GM03348 (cell line): ENCODE data around the gene ULBP1.
"Not testable (repeated sequence)": the region's sequence is repeated elsewhere in the genome, so short reads cannot be mapped to it uniquely, and the experiment has no call there.

ENCODE experiments used
- DNase-seq: peaks from one replicate; pipeline ENCODE4 v3.0.0; 2012; ENCODE audit warnings: low spot score

ULBP1 gene

DNA sequence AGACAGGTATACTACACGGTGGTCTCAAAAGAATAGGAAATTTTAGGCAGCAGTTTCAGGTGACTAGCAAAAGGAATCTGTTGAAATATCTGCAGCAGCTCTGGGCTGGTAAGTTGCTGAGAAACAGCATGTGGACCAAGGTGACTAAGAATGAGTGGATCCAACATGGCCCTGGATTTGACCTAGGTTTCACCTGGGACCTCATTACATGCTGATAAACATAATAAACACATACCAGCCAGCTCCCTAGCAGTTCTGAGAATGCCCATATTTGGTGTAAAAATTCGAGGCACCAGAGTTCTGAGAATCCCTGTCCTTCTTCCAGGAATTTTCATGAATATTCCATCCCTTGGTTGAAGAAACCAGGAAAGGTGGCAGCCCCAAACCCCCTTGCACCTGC lies 10.4 kb upstream of the ULBP1 start:
- DNase-seq: not testable (repeated sequence)

DNA sequence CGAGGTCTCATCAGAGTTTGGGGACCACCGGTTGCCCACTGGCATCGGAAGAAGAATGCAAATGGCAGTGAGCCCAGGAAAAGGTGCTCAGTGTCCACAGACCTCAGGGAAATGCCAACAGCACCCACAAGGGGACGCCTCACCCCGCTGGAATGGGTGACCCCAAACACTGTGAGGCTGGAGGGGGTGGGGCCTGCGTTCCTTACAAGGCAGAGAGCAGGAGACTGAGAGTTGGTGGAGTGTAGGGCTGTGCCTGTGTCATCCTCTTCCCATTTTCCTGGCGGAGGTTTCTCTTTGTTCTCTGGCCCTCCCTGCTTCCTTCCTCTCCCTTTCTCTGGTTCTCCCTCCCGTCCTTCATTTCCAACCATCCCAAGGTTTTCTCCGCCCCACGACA lies 9.8 kb upstream of the ULBP1 start:
- DNase-seq: not testable (repeated sequence)

DNA sequence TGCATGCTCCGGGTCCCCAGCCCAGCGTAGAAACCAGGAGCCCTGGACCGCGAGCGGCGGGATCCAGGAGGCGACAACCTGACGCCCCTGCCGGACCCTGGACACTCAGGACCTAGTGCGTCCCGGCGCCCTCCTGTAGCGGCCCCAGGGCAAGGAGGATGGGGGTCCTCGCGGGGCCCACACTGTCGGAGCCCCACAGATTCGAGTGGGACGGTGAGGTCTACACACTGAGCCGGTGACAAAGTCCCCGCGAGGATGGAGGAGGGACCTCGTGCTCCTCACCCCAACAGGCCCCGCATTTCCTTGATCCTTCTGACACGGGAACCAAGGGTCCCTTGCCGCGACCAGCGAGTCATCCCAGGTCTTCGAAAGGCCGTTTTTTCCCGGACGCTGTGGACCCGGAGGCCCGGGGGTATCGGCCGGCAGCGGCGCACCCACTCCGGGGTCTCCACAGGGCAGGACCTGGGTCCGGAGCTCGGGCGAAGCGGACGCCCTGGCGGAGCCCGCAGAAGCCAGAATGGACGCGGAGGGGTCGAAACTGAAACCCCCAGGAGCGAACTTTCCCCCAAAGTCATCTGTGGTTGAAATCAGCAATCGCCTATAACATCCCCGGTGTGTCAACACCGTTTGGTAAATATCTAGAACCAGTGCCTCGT lies 9.3 kb upstream of the ULBP1 start:
- not testable (repeated sequence) for DNase-seq

DNA sequence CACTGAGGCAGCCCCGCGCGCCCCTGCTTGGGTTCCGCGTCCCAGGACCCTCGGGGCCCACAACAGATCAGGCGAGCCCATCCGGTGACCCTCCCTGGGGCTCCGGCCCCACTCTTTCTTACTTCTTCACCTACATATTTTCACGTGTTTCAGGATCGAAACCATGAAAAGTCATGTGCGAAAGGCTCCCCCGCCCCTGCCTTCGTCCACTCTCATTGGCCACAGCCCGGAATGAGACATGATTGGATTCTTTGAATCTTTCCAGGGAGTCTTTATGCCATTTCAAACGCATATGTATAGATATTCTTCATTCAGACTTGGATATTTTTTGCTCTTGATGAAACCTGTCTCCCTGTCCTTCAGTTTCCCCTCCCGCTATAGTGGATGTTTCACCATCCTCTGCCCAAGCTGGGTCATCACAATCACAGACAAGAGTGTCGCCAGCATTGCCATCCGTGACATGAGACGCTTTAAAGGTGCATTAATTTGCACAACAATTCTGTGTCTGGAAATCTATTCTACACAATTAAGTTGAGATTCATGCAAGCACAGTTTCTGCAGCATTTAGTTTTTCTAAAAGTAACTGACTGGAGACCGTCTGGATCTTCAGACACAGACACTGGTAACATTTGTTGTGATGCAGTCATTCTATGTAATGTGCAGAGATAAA lies 8.6 kb upstream of the ULBP1 start:
- DNase-seq: not testable (repeated sequence)

DNA sequence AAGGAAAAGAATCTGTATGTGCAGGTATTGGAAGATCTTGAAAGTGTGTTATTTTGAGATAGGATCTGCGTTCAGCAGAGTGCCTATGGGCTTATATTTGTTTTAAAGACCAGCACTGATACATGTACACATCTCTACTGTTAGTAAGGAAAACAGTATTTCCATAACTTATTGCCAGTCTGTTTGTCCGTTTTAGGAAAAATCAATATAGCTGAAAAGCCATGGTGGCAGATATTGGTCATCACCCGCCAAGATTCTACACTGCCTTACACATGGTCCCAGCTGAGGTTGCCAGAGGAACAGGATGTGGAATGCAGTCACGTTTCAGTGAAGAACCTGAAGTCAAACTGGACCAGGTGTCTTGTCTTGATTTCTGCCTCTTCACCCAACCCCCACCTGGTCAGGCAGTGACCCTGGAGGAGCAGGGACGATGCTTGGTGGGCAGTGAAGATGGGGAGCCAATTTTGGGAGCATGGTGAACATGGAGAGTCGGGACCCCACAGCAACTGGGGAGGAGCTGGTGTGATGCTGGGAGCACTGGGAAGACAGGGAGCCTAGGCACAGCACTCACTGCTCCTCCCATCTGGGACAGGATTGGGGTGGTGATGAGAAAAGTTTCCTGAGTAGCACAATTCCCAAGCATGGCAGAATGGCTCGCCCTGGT lies 8.0 kb upstream of the ULBP1 start:
- not testable (repeated sequence) for DNase-seq

DNA sequence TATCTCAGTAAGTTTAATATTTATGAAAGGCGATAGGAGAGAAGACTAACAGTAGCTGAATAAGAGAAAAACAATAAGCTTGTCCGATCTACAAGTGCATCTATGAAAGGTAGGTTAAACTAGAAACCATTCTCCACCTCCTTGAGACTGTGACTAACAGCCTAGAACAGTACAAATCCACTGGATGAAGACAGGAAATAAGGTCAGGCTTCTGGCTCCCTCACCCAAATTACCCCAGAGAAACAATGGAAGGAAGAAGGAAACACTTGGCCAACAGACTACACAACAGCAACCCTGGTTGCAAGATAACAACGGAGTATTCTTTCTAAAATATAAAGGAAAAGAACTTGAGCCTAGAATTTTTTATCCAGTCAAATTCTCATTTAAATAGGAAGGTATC lies 5.6 kb upstream of the ULBP1 start:
- DNase-seq: not testable (repeated sequence)

DNA sequence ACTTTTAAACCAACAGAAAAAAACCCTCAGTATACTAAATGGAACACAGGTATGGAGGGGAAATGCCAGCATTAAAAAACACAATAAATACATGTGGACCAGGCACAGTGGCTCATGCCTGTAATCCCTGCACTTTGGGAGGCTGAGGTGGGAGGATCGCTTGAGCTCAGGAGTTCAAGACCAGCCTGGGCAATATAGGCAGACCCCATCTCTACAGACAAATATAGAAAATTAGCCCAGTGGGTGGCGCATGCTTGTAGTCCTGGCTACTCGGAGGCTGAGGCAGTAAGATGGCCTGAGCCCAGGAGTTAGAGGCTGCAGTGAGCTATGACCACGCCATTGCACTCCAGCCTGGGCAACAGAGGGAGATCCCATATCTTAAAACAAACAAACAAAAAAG lies 3.9 kb upstream of the ULBP1 start:
- DNase-seq: not testable (repeated sequence)

DNA sequence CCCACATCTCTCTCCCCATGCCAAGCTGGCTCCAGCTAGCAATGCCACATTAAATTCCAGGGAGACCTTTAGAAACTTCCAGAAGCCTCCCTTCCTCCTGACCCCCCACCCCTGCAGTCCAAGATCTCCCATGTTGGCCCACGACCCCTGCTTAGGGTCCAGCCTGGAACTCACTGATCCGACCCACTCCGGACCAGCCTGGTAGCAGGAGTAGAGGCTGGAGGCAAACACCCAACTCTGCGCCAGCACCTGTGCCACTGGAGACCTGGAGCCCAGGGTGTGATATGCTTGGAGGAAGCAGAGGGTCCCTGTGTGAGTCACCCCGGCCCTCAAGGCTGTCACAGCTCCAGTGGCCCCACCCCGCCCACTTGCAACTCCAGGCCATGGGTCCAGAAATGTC lies 3.3 kb upstream of the ULBP1 start:
- no peak for DNase-seq

DNA sequence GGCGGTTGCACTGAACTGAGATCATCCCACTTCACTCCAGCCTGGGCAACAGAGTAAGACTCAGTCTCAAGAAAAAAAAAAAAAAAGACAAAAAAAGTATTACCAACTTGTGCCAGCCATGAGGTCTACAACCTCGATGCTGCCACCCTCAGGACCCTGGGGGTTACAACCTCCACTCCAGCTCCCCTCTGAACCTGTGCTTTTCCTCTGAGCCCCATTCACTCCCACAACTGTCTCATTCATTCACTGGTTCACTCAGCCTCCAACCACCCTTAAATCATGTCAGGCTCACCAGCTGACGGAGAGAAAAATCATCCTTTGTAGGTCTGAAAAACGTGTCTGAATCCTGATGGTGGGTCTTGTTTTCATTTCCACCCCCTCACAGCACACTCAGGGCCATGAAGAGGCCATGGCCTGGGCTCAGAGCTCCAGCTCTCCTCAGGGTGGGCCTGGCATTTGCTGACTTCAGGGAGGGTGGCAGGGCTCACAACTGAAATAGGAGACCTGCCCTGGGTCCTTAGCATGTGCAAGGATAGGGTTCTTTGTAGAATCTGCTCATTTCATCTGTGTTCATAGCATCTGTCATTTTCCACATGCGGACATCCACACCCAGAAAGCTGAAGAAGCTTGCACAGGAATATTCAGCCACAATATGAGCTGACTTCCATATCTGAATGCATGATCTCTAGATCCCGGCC lies 1.9 kb upstream of the ULBP1 start:
- peak; percentile 20 for DNase-seq

DNA sequence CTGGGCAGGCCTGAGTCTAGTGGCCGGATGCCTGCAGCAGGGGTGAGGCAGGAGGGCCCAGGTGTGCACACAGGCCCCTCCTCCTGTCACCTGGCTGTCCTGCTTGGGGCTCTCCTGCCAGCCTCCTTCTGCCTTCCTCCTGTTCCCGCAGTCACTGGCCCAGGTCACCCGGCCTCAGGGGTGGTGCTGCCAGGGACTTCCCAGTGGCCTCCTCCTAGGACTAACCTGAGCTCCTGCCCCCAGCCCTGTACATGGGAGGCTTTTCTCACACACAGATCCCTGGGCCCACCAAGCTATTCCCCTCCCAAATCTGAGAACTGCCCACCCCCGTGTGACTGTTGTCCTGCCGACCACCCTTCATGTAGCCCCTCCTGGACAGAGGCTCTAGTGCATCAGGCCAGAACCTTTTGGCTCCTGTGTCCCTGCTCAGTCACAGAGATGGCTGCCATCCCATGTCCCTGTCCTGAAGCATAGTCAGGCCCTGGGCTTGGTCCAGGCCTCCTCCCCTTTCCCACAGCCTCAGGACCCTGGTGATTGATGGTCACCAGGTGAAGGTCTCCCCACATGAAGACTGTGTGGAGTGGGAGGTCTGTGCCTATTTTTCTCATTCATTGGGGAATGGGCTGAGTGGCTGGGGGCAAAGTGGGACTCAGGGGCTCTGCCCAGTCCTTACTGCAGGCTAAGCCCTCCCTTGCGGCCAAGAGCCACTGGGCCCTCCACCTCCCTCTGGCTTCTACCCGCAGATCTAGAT lies 1.1 kb upstream of the ULBP1 start:
- no peak for DNase-seq

DNA sequence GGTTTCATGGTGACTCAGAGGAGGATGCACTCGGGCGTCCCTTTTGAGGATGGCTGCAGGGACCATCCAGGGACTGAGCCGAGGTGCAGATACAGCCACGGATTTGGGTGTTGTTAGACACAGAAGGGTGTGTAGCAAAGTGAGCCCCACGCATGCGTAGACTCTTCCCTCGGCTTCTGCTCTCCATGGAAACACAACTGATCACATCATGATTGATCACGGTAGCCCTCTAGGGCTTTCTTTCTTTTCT lies 606 bp upstream of the ULBP1 start:
- peak; percentile 72 for DNase-seq

DNA sequence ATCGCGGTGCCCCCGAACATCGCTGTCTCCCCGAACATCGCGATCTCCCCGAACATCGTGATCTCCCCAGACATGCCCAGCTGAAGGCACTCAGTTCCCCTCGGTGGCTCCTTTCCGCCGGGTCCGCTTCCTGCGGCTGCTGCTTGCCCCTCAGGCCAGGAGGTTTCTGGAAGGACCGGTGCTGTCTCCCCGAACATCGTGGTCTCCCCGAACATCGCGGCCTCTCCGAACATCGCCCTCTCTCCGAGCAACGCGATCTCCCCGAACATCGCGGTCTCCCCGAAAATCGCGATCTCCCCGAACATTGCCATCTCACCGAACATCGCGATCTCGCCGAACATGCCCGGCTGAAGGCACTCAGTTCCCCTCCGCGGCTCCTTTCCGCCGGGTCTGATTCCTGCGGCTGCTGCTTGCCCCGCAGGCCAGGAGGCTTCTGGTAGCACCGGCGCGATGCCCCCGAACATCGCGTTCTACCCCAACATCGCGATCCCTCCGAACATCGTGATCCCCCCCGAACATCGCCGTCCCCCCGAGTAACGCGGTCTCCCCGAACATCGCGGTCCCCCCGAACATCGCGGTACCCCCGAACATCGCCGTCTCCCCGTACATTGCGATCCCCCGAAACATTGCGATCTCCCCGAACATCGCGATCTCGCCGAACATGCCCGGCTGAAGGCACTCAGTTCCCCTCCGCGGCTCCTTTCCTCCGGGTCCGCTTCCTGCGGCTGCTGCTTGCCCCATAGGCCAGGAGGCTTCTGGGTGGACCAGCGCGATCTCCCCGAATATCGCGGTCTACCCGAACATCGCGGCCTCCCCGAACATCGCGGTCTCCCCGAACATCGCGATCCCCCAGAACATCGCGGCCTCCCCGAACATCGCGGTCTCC lies 808 bp downstream of the ULBP1 start:
- DNase-seq: peak; percentile 61

DNA sequence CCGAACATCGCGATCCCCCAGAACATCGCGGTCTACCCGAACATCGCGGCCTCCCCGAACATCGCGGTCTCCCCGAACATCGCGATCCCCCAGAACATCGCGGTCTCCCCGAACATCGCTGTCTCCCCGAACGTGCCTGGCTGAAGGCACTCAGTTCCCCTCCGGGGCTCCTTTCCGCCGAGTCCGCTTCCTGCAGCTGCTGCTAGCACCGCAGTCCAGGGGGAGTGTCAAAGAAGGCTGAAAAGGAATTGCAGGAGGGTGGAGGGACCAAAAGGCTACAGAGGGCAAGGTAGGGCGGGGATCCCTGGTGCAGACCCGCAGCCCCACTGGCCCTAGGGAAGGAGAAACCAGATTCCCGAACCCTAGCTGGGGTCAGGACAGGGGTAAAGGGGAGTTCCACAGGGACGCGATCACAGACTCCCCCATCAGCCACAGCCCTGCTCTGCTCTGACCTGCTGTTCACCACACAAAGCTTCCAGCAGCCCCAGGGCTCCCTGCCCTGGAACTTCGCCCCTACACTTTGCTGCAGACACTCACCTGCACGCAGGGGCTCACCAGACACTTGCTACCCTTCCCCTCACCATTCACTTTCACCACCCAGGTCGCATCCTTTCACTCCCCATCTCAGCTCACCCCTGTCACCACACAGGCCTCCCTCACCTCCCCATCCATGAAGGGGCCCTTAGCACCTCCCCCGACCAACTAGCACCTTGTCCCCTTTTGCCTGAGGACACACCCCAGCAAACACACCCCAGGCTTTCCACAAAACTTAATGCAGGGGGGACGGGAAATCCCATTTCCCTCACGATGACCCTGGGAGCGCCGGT lies 1.7 kb downstream of the ULBP1 start:
- DNase-seq: peak; percentile 45

DNA sequence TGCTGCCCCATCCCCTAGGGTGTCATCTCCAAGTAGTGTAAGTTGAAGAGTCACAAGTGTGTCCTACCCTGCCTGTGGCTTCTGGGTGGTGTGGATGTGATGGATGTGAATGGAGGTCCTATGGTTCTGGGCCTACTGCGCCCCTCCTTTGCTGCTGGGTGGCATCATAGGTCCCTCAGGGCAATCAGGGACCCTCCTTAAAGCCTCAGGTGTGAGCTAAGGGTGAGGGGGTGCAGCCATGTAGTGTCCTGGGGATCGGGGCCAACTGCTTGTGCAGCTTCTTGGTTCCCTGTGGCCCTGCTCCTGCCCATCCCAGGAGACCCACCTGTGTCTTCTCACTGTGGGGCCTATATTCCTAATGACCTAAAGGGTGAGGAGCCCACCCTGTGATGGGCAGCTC lies 2.6 kb downstream of the ULBP1 start:
- not testable (repeated sequence) for DNase-seq

DNA sequence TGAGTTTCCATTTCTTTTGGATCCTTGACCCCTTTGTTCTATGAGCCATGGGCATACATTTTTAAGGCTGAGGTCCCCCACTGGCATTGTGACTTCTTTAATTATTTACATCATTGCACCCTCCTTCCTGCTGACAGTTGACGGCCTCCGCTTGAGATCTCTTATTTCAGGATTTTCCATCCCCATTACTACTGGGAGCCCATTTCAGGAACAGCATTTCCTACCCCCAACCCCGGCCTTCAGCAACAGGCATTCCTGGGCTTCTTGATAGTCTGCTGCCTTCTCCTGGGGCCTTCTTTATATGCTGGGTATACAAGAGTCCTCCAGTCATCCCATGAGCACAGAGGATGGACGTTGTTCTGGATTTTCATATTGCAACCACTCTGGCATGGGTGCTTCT lies 3.8 kb downstream of the ULBP1 start:
- no peak for DNase-seq

DNA sequence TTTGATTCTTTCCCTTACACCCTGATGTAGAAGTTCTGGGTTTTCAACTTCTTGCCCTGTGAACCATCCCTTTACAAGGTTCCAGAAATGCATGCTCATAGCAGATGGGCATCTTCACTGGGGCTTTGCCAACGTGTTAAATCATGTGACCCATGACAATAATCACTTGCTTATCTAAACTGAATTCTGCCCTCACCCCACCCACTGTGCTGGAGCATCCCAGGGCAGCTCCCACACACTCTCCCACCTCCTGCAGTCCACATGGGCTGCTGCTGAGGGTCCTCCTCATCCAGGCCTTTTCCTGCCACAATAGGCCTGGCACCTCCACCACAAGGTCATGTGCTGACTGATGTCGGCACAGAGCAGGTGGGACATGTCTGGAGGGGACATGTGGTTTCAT lies 4.3 kb downstream of the ULBP1 start:
- DNase-seq: not testable (repeated sequence)

DNA sequence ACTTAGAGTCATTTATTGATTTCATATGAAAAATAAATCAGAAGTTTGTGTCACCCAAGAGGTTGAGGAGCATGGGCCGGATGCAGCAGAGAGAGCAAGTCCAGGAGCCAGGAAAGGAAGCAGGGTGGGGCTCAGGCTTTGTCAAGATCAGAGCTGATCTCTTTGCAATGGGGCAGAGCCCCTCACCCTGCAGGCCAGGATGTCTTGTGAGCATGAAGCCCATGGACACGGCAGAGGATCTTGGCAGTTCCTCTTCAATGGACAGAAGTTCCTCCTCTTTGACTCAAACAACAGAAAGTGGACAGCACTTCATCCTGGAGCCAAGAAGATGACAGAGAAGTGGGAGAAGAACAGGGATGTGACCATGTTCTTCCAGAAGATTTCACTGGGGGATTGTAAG lies 5.2 kb downstream of the ULBP1 start:
- DNase-seq: not testable (repeated sequence)

DNA sequence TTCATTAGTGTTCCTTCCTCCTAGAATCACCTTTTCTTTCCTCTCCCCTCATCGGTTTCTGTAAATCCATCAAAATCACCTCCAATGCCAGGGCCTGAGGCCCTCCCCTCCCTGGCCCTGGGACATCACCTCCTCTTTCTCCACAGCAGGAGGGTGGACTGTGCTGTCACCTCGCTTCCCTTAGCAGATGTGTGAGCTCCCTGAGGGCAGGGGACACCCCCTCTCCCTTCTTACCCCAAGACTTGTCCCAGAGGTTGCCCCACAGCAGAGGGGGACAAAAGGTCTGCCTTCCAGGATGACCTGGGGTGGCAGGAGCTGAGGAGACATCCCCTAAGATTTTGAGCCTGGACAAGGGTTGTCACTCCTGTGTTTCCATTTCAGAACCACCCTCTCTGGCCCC lies 5.9 kb downstream of the ULBP1 start:
- DNase-seq: no peak

DNA sequence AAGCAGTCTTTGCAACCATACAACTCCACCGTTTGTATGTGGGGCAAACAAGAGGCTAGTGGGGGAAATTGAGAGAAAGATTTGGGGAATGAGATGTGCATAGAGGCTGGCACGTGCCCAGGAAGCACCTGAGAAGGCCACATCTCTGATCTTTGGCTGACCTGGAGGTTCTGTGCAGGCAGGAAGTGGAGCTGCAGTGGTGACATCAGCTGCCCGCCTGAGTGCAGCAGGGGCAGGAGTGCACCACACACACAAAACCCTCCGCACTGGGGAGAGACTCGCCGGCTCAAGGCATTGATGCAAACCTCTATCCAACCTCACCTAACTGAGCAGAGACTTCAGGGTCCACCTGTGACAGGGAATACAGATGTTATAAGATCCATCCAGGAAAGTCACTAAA lies 10.7 kb downstream of the ULBP1 start:
- DNase-seq: not testable (repeated sequence)

DNA sequence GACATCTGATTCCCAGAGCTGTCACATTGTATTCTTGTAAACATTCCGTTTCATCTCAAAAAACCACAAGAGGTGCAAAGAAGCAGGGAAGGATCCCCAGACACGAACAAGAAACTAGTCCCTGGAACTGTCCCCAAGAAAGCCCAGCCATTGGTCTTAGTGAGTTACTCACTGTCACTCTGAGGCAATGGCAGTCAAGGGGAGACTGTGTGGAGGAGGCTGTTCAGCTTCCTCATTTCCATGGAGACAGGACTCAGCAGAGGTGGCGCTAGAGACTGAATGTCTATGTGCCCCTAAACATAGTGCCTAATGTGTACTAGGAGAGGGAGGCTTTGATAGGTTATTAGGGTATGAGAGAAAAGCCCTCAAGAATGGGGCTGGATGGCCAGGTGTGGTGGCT lies 11.1 kb downstream of the ULBP1 start:
- no peak for DNase-seq
